ENCODE results near the gene HECTD1. TPM values are rescaled to one million over a fixed set of nuclear protein-coding genes. Genes with fewer than 3 reads are reported as not detected.

Gene HECTD1
- total and polyA plus RNA-seq, 10 of the 15 experiments (the other 5 are each of a cell fraction or from before 2014, with no cell fraction given) = 27.3 to 116 (median 57.7) TPM

DNA sequence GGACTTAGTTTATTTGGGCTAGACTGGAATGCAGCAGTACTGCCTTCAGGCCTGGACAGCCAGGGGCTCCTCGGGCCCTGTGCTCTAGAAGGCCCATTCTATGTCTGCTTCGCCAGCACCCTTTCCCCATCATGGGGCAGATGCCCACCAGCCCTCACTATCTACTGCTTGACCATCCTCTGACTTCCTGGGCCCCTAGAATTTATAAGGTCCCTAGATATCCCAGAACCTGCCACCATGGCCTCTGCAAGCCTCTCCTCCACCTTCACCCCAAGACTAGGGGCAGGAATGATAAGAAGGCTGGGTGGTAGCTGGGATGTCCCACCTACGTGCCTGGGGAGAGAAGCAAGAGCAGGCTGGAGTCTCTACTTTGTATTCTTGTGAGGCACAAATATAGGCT lies 122.6 kb downstream of the HECTD1 start:
- Histone ChIP-seq H3K27ac (ENCODE audit: control insufficient read depth, insufficient read depth) (no peak overlapping the region), H3K9me3 (replicated peaks; ENCODE audit: control insufficient read depth, insufficient read depth, low read length) (no peaks in the 10 kb centered on the region), H3K9ac (ENCODE audit: control insufficient read depth, insufficient read depth, low read length) (no peak overlapping the region), H3K27me3 (replicated peaks in 1 of 2; ENCODE audit: control insufficient read depth in 2 of 2, insufficient read depth in 2 of 2, low read length in 1 of 2) (no peaks in the 10 kb centered on the region), H3K36me3 (ENCODE audit: control insufficient read depth in 2 of 2, insufficient read depth in 2 of 2, low read length in 1 of 2) (no peaks in the 10 kb centered on the region), H3K4me3 (no peak overlapping the region), H3K4me2 (ENCODE audit: control insufficient read depth, insufficient read depth) (no peak overlapping the region), H4K20me1 (ENCODE audit: control insufficient read depth, insufficient read depth) (no peaks in the 10 kb centered on the region), H3K79me2 (ENCODE audit: control insufficient read depth, insufficient read depth, low read length) (no peaks in the 10 kb centered on the region), H3K4me1 (ENCODE audit: control insufficient read depth, insufficient read depth, low read length) (no peaks in the 10 kb centered on the region), H2AFZ (ENCODE audit: control insufficient read depth, low read depth, low read length) (no peak overlapping the region)
- ChIA-PET POLR2A (interaction anchor here (1.4 kb wide), 1 partner anchor 58 kb away, joined by 4 read pairs; no protein-coding TSS in a partner anchor), CTCF (interaction anchor here (6.8 kb wide), 1 partner anchor 106 kb away, joined by 97 read pairs; no protein-coding TSS in a partner anchor), RAD21 (ENCODE audit: unreplicated experiment) (no interaction called here), SMC1A (ENCODE audit: uncharacterized antibody, unreplicated experiment) (interaction anchor here (3.5 kb wide), 1 partner anchor 108 kb away, joined by 34 read pairs; no protein-coding TSS in a partner anchor)
- intact Hi-C loops (cut with micrococcal nuclease; ENCODE audit: unreplicated experiment) = no loop called here
- in situ Hi-C loops (cut with MboI) = no loop called here
- 60% methylated on average over 3 of the region's 3 CpGs for WGBS (ENCODE audit: insufficient coverage, insufficient replicate concordance, low lambda C conversion rate, missing lambda C conversion rate)
- TF ChIP-seq CBFB (IDR thresholded peaks at IDR 0.05; ENCODE audit: low read depth) (no peak), PAX8 (IDR thresholded peaks at IDR 0.05) (no peak), LARP7 (IDR thresholded peaks at IDR 0.05) (no peak), ASH2L (IDR thresholded peaks at IDR 0.05; ENCODE audit: borderline replicate concordance, low read depth) (no peak)
- DNase-seq (ENCODE audit: low read depth, low spot score) (no peak), FAIRE-seq (no peak), ATAC-seq (no peak)
- BruUV-seq (replicated peaks) = no TSS peak

- ChIA-PET SMC1A (ENCODE audit: uncharacterized antibody, unreplicated experiment) (interaction anchor here (1.3 to 3.5 kb wide), 3 partner anchors 103 to 276 kb away, joined by 4 to 34 read pairs (median 23); no protein-coding TSS in a partner anchor), POLR2A (interaction anchor here (1.4 kb wide), 1 partner anchor 58 kb away, joined by 4 read pairs; no protein-coding TSS in a partner anchor), RAD21 (ENCODE audit: unreplicated experiment) (interaction anchor here (2.8 kb wide), 1 partner anchor 104 kb away, joined by 41 read pairs; no protein-coding TSS in a partner anchor), CTCF (interaction anchor here (0.7 to 6.8 kb wide), 4 partner anchors 46 to 206 kb away, joined by 3 to 97 read pairs (median 7); no protein-coding TSS in a partner anchor)
- DNase-seq (ENCODE audit: low read depth, low spot score) (no peak), ATAC-seq (peak; percentile 95), FAIRE-seq (no peak)
- Histone ChIP-seq H3K9ac (ENCODE audit: control insufficient read depth, insufficient read depth, low read length) (no peak overlapping the region), H3K27me3 (replicated peaks in 1 of 2; ENCODE audit: control insufficient read depth in 2 of 2, insufficient read depth in 2 of 2, low read length in 1 of 2) (no peaks in the 10 kb centered on the region), H2AFZ (ENCODE audit: control insufficient read depth, low read depth, low read length) (peak overlapping the region; percentile 19), H3K27ac (ENCODE audit: control insufficient read depth, insufficient read depth) (no peak overlapping the region), H3K36me3 (ENCODE audit: control insufficient read depth in 2 of 2, insufficient read depth in 2 of 2, low read length in 1 of 2) (no peaks in the 10 kb centered on the region), H3K4me3 (no peak overlapping the region), H4K20me1 (ENCODE audit: control insufficient read depth, insufficient read depth) (no peaks in the 10 kb centered on the region), H3K79me2 (ENCODE audit: control insufficient read depth, insufficient read depth, low read length) (no peaks in the 10 kb centered on the region), H3K4me2 (ENCODE audit: control insufficient read depth, insufficient read depth) (no peak overlapping the region), H3K4me1 (ENCODE audit: control insufficient read depth, insufficient read depth, low read length) (no peaks in the 10 kb centered on the region), H3K9me3 (replicated peaks; ENCODE audit: control insufficient read depth, insufficient read depth, low read length) (no peaks in the 10 kb centered on the region)
- intact Hi-C loops (cut with micrococcal nuclease; ENCODE audit: unreplicated experiment) = no loop called here
- 78% methylated on average over 5 of the region's 5 CpGs for WGBS (ENCODE audit: insufficient coverage, insufficient replicate concordance, low lambda C conversion rate, missing lambda C conversion rate)
- in situ Hi-C loops (cut with MboI) = loop anchor here (5.0 kb wide), 1 partner anchor 102 kb away; no protein-coding TSS in a partner anchor
- BruUV-seq (replicated peaks) = no TSS peak
- TF ChIP-seq PRDM15 (CRISPR knock-in tag; IDR thresholded peaks at IDR 0.05) = no peak
- TF ChIP-seq CREB1 (IDR thresholded peaks at IDR 0.05; ENCODE audit: low read depth) = peak; percentile 29; the same call in 1 of the 2 replicates
- TF ChIP-seq CTCF (IDR thresholded peaks at IDR 0.05 in 2 of 3, conservative IDR thresholded peaks at IDR 0.05 in 1 of 3; ENCODE audit: control insufficient read depth in 2 of 3, extremely low read depth in 1 of 3, insufficient read depth in 1 of 3, low read depth in 3 of 3, low read length in 3 of 3) = peak in 2 of 3 experiments; percentile 12 to 15; a peak in 1 of 6 replicates
- TF ChIP-seq, protein P1, sequence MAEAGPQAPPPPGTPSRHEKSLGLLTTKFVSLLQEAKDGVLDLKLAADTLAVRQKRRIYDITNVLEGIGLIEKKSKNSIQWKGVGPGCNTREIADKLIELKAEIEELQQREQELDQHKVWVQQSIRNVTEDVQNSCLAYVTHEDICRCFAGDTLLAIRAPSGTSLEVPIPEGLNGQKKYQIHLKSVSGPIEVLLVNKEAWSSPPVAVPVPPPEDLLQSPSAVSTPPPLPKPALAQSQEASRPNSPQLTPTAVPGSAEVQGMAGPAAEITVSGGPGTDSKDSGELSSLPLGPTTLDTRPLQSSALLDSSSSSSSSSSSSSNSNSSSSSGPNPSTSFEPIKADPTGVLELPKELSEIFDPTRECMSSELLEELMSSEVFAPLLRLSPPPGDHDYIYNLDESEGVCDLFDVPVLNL (IDR thresholded peaks at IDR 0.05; ENCODE audit: low read depth, low read length) = no peak
- TF ChIP-seq RB1 (IDR thresholded peaks at IDR 0.05; ENCODE audit: borderline replicate concordance) = no peak
- no peak for TF ChIP-seq JUND (IDR thresholded peaks at IDR 0.05; ENCODE audit: low read depth, low read length)
Observed at GRCh38 chr14:31084385-31084784, 123.2 kb downstream of the HECTD1 start.
